ENCODE data around the gene NDC1.
A peak's percentile ranks its signal among the peaks of the same experiment; 100 is the strongest.
"Not testable (repeated sequence)": the region's sequence is repeated elsewhere in the genome, so short reads cannot be mapped to it uniquely, and the experiment has no call there.

The NDC1 gene, protein sequence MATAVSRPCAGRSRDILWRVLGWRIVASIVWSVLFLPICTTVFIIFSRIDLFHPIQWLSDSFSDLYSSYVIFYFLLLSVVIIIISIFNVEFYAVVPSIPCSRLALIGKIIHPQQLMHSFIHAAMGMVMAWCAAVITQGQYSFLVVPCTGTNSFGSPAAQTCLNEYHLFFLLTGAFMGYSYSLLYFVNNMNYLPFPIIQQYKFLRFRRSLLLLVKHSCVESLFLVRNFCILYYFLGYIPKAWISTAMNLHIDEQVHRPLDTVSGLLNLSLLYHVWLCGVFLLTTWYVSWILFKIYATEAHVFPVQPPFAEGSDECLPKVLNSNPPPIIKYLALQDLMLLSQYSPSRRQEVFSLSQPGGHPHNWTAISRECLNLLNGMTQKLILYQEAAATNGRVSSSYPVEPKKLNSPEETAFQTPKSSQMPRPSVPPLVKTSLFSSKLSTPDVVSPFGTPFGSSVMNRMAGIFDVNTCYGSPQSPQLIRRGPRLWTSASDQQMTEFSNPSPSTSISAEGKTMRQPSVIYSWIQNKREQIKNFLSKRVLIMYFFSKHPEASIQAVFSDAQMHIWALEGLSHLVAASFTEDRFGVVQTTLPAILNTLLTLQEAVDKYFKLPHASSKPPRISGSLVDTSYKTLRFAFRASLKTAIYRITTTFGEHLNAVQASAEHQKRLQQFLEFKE

DNA sequence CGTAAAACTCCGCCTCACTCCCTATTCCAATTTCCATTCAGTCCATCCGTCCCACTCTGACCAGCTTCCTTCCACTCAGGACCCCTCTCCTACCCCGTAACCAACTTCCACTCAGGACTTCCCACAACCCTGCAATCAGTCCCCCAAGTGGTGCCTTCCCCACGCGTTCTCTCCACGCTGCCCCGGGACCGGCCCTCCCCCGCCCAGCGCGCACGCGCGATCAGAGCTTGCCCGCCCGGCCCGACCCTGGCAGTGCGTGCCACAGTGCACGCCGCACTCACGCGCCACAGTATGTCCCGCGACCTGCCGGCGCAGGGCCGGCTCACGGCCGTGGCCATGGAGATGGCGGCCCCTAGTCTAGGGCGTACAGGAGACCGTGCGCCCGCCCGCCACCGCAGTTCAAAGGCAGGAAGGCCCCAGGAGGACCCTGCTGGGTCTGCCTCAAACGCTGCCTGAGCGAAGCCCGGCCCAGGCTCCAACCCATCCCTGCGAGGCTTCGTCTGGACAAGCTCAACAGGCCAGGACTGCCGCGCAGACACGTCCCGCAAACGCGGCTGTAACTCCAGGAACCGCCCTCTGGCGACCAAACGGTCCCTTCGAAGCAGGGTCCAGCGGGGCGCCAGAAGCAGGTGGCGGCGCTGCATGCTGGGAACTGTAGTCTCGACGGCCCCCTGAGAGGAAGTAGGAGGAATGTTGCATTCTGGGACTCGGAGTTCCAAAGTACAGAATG, at the start of gene NDC1:
NDC1 (minus strand) TSS at position 373 of the 730 bp plus-strand sequence; CDS start at position 338, 35 bp downstream.
- DNase-seq = peak; percentile 87

DNA sequence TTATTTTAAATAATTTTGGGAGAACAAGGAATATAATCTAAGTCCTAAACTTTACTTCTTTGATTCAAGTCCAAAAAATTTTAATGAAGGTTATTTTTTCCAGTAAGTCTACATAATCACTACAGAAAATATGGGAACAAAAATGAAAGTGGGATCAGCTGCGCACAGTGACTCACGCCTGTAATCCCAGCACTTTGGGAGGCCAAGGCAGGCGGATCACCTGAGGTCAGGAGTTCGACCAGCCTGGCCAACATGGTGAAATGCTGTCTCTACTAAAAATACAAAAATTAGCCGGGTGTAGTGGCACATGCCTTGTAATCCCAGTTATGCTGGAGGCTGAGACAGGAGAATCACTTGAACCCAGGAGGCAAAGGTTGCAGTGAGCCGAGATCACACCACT, 45.5 kb upstream of the NDC1 start:
- DNase-seq = not testable (repeated sequence)

DNA sequence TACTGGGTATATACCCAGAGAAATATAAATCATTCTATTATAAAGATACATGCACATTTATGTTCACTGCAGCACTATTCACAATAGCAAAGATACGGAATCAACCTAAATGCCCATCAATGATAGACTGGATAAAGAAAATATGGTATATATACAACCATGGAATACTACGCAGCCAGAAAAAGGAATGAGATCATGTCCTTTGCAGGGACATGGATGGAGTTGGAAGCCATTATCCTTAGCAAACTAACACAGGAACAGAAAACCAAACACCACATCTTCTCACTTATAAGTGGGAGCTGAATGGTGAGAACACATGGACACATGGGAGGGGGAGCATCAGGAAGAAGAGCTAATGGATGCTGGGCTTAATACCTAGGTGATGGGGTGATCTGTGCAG, 43.8 kb upstream of the NDC1 start:
- not testable (repeated sequence) for DNase-seq

DNA sequence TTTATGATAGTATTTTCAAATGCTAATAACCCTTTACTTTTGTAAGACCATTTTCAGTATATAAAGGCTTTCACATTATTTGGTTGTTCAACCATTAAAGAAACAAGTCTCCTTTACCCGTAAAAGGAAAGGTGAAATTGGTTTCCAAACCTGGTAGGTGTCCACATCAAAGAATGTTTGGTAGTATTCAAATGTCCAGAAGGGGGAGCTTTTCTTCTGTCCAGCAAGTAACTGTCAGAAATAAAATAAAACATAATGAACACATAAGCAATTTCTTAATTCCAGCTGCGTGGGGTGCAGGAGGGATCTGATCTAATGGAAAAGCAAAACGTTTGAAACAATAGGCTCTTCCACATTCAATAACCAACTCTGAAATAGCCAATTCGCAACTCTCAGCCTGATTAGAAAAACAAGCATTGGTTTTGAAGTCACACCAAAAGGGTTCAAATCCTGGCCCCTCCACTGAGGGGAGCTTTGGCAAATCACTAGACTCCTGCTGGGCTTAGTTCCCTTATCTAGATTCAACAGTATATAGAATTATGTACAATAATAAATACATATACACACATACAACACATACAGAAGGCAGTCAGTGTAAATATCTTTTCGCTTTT, 40.5 kb upstream of the NDC1 start:
- DNase-seq = no peak

DNA sequence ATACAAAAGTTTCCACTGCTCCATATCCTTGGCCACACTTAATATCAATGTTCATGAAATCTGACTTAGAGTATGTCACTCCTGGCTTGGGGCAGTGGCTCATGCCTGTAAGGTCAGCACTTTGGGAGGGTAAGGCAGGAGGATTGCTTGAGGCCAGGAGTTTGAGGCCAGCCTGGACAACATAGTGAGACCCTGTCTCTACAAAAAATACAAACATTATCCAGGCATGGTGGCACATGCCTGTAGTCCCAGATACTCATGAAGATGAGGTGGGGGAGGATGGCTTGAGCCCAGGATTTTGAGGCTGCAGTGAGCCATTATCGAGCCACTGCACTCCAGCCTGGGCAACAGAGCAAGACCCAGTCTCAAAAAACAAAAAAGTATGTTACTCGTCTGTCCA, 37.1 kb upstream of the NDC1 start:
- not testable (repeated sequence) for DNase-seq

DNA sequence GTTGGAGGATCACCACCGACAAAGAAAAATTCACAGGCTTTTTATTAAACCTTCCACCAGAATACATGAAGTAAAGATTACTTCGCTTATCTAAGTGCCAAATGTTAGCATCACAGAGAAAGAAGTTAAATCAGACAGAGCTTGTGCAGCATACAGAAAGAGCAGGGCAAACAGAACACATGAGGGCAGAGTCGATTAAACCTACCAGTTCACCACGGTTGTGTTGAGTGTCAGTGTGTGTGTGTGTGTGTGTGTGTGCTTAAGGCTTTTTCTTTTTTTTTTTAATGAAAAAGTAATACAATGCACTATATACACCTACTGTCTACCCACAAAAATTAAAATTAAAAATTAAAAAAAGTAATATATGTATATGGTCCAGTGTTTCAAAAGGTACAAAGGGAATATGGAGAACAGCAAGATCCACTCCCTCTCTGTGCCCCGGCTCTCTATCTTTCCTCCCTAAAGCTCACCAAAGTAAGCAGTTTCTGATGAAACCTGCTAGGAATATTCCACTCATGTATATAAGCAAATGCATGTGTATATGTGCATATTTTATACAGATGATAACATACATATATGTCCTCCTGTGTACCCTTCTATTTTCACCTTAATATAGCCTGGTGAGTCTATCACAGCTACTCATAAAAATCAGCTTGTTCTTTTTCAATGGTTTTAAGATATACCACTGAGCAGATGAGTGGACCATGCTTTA, 33.8 kb upstream of the NDC1 start:
- DNase-seq = no peak

DNA sequence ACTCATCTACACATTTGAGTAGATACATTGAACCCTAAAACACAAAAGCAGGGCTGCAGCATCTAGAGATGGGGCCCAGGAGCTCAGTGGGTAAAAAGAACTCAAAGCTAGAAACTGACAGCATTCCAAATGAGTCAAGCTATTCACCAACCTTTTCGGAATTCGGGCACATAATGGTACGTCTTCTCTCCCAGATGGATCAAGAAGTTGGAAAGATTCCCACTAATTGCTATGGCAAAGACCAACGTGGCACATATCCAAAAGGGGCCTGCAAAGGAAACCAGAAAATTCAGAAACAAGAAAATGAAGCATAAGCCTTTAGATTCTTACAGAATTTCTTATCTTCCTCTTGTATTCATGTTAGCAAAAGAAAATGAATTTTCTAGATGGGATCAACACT, 33.1 kb upstream of the NDC1 start:
- DNase-seq = no peak

DNA sequence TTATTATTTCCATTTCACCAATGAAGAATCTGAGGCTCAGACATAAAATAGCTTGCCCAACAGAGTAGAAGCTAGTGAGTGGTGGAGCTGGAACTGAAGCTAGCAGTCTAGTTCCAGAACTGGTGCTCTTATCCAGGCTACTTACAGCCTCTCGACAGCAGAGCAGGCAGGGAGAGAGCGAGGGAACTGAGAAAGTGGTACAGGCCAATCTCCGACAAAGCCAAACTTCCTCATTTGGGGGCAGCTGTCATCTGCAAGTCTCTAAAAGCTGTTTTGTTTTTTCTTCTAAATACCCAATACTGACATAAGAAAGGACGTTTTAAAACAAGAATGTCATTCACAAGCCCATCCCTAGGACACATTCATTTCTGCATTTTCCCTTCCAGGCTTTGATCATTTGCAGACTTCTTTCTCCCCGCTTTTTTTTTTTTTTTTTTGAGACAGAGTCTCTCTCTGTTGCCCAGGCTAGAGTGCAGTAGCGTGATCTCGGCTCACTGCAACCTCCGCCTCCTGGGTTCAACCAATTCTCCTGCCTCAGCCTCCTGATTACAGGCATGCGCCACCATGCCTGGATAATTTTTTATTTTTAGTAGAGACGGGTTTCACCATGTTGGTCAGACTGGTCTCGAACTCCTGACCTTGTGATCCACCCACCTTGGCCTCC, 31.5 kb upstream of the NDC1 start:
- DNase-seq = no peak

DNA sequence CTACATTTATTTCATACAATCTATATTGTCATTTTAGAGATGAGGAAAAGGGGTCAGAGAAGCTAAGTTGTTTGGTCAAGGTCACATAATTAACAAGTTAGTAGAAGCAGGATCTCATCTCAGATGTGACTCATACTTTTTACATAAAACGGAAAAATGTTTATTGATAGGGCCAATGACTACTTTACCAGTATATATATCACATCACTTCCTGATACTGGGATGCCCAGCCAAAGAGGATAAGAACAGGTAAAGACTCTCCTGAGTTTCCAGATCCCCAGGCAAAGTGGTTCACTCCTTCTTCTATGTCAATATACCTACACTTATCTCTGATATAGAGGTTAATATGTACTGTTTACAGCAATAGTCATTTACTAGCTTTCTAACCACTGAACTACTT, 30.5 kb upstream of the NDC1 start:
- no peak for DNase-seq

DNA sequence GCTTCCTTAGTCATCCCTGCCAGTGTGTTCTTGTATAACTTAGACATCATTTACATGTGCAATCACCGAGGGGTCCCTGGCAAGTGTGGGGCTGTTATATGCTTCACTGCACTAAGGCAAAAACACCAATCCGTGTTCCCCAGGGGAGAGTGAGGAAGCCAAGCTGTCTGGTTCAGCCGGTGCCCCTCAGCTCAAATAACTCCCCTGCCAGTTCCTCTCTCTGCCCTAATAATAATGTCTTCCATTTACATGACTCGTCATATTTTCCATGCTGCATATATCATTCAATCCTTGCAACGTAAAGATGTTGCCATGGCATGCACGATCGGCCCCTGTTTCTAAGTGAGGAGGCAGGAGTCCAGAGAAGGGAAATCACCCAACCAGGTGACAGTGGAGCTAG, 24.4 kb upstream of the NDC1 start:
- no peak for DNase-seq

DNA sequence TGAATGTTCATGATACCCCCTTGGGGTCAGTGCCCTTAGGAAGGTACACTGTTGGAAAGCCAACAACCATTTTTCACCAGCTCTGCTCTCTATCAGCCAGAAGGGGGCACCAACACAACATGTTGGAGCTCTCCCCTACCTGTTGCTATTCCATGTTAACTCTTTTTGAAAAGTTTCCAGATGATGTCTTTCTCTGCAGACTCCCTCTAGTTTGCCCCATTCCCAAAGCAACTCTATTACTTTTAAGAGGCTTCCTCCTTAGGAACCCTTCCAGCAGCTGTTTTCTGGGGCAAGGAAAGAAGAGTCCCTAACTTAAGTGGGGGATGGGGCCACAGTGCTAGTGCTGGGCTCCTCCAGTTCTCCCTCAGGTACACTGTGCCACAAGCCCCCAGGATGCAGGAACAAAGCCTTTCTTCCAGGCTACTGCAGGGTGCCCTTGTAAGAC, 22.9 kb upstream of the NDC1 start:
- DNase-seq = peak; percentile 50

DNA sequence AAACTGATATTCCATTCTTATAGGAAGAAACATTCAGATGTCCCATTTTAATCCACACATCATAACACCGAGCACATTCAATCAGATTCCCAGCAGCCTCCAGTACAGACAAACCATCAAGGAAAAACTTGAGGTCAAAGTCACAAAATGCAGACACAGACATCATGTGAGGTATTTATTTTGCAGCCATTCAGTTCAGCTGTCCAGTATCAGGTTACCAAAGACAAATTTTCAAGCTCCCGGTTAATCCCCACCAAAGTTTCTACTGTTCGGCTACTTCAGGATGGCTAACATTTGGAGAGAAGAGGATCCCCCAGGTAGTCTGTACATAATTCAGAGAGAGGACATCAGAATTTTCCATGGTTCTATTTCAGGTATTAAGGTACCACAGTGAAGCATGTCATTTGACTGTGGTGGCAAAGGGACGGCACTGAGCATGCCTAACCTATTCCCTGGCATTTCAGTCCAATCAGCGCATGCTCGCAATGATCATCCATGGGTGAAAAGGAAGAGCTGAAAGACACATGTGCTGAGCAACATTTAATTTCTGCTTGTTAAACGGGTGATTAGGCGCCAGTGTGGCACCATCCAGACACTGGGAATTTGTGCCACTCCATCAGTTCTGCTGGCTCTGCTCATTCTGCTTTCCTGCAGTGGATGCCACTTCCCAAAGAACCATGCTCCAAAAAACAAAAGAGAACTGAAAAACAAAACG, 13.6 kb upstream of the NDC1 start:
- no peak for DNase-seq

DNA sequence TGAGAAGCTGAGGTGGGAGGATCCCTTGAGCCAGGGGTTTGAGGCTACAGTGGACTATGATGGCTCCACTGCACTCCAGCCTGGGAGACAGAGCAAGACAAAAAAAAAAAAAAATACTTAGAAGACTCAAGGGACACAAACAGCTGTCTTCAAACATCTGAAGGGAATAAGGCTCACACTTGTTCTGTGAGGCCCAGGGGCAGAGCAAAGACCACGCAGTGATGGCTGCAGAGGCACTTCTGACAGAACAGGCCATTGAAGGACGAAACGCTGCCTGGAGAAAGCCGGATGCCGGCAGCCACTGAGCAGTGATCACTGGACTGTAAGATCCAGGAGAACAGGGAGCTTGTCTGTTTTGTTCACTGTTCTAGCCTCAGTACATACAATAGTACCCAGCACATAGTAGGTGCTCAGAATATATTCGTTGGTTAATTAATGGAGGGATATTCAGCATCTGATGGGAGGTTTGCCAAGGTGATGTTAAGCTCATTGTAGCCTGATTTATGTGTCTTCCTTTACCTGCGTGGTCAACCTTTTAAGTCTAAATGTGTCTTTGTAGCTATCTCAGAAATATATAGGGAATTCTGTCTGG, 12.1 kb upstream of the NDC1 start:
- DNase-seq = no peak

DNA sequence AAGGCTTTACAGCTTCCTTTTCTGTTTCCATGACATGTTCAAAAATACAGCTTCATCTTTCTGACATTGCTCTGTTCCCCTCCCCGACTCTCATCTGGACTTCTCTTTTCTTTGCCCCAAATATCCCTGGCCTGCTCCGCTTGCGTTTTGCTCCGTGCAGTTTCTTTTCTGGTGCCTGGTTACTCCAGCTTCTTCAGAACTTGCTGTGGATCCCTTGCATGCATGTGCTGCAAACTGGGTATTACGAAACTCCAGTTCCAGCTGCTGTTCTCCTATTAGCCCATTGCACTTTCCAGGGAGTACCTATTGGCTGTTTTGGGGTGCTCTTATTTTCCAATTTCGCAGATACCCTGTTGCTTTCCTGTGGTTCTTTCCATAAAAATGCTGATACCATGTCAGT, 9.9 kb upstream of the NDC1 start:
- DNase-seq = no peak

DNA sequence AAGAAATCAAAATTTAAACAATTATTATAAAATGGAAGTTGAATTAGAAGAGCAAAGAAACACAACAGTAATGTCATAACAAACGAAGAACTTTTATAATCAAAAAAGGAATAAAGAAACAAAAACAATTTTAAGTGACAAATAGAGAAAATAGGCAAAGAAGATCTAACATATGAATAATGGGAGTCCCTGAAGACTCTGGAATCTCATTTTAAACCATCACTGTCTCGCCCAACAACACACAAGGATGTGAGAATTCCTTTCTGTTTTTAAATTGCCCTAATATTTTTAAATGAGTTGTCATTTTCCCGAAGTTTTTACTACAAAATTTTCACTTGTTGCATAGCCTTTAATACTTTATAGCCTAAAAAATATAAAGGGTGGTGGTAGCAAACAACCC, 4.3 kb upstream of the NDC1 start:
- no peak for DNase-seq

DNA sequence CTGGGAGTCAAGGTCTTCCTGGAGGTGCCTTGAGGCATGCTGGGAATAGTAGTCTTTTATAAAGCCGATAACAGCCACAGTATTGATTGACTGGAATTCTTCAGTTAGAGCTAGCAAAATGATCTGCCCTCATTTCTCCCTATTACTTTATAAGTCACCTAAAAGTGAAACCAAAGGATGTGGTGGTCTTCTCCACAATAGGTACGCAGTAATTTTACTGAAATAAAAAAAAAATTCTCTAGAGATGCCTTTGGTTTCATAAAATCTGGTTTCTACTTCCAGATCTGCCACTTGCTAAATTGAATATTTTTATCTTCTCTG, 518 bp upstream of the NDC1 start:
- no peak for DNase-seq

DNA sequence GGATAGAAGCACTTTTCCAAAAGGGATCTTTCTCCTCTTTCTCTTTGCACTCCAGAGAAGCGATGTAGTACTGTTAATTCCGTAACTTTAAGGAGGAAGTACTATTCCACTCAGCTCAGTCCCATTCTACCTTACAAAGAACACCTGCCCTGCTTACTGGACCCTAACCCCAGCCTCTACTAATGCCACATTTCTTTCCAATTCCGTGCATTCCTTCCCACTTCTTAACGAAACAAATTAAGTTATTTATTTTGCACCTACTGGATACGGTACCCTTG, 511 bp downstream of the NDC1 start:
- DNase-seq = no peak

DNA sequence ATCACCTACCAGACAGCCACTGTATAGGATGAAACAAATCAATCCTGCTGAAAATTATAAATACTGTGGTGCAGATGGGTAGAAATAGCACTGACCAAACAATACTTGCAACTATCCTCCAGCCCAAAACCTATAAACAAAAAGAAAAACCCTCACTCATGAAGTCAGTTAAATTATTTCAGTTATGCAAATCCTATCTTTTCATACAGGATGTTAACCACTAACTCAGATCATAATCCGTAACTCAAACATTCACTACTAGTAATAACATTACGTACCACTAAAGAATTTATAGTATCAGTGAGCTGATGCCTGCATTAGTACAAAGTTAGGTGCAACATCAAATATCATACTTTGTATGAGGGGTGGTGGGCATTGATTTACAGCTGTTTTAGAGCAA, 2.6 kb downstream of the NDC1 start:
- no peak for DNase-seq

DNA sequence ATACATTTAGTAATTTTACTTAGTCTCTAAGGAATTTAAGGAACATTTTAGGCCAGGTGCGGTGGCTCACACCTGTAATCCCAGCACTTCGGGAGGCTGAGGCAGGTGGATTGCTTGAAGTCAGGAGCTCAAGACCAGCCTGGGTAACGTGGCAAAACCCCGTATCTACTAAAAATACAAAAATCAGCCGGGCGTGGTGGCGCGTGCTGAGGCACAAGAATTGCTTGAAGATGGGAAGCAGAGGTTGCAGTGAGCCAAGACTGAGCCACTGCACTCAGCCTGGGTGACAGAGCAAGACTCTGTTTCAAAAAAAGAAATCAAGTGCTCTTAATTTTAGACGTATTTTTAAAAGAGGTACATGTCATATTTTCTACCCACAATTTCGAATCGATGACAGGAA, 3.3 kb downstream of the NDC1 start:
- DNase-seq = no peak

DNA sequence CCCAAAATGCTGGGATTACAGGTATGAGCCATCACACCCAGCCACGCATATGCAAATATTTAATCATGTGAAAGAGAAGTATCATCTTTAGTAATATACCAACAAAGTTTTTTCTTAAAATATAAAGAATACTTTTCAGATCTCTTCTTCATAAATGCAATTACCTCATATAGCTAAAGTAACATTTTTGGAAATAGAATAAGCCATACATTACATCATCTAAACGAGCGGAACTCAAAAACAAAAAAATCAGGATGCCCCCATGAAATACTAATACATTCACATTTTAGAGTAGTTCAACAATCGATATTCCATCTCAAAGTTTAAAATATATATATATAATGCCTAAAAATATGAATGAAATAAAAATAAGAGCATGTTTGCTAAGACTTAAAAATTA, 4.7 kb downstream of the NDC1 start:
- DNase-seq = no peak

DNA sequence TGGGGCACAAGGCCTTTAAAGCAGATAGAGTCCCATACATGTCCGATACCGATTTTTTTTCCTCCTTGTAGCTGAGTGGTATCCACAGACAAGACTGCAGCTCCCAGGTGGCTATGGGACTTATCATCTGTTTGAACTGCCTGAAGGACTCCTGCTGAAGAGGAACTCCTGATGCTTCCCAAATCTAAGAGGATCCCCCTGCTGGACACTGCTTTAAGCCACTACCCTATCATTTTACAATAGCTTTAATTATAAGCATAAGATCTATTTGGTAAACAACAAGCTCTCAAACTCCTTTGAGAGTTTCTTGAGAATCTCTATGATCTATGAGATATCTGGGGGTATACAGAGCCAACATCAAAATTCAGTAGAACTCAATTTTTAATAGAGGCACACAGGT, 11.7 kb downstream of the NDC1 start:
- no peak for DNase-seq

DNA sequence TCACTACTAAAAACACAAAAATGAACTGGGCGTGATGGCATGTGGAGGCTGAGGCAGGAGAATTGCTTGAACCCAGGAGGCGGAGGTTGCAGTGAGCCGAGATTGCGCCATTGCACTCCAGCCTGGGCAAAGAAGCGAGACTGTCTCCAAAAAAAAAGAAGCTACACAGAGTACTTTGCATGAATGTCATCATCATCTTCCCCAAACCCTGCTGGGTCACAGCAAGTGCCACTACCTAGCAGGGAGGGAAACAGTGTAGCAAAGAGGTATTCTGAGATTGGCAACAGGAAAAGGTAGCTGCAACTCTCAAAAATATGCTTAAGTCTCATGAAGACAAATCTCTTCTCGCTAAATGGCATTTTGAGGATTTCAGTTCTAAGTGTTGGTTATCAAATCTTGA, 12.8 kb downstream of the NDC1 start:
- no peak for DNase-seq

Data from stimulated activated CD8-positive, alpha-beta memory T cell treated with anti-CD3 and anti-CD28 coated beads, Interleukin-4, amount 100 ng/mL, for 48 hours (primary cell).